GM23338 (cell line): Measurements from ENCODE around the gene LRMDA. TPM values are rescaled to one million over a fixed set of nuclear protein-coding genes. Genes with fewer than 3 reads are reported as not detected.

Experiments used
- ATAC-seq: fragments of 200-7000 bp; cut with Tn5 transposase; 3 replicates; pipeline ENCODE4 v1.9.1; 2020
- DNase-seq: peaks from one replicate; pipeline ENCODE4 v3.0.0-alpha.2; 2015; ENCODE audit warnings: low spot score
- H2AFZ ChIP-seq: fragments of 200-600 bp; sonication (generic); 2 replicates; pipeline ENCODE4 v1.8.0; 2016; ENCODE audit warnings: antibody characterized with exemption, mild to moderate bottlenecking, moderate library complexity
- H3F3A ChIP-seq: fragments of 200-600 bp; sonication (generic); replicated peaks from 2 replicates; pipeline ENCODE4 v1.8.0; 2017; ENCODE audit warnings: antibody characterized with exemption, mixed run types, low read depth
- H3K27ac ChIP-seq: fragments of 200-600 bp; sonication (generic); 2 replicates; pipeline ENCODE4 v1.6.1; 2016; ENCODE audit warnings: low read depth
- H3K27me3 ChIP-seq: fragments of 200-600 bp; sonication (generic); 2 replicates; pipeline ENCODE4 v1.8.0; 2016; ENCODE audit warnings: mild to moderate bottlenecking, mixed run types, moderate library complexity; ENCODE audit not compliant: insufficient read depth
- H3K36me3 ChIP-seq: fragments of 200-600 bp; sonication (generic); 2 replicates; pipeline ENCODE4 v1.8.0; 2016; ENCODE audit warnings: mild to moderate bottlenecking; ENCODE audit not compliant: insufficient read depth
- H3K4me1 ChIP-seq: fragments of 200-600 bp; sonication (generic); 2 replicates; pipeline ENCODE4 v1.8.0; 2016; ENCODE audit warnings: mild to moderate bottlenecking, moderate library complexity; ENCODE audit not compliant: insufficient read depth
- H3K4me2 ChIP-seq: fragments of 200-600 bp; sonication (generic); 2 replicates; pipeline ENCODE4 v1.7.1; 2017; ENCODE audit warnings: mixed run types
- H3K4me3 ChIP-seq: fragments of 200-600 bp; sonication (generic); 2 replicates; pipeline ENCODE4 v1.6.1; 2016; ENCODE audit warnings: mixed run types
- H3K79me2 ChIP-seq: fragments of 200-600 bp; sonication (generic); replicated peaks from 2 replicates; pipeline ENCODE4 v1.8.0; 2017; ENCODE audit warnings: mild to moderate bottlenecking; ENCODE audit not compliant: insufficient read depth
- H3K9me2 ChIP-seq: fragments of 200-600 bp; sonication (generic); 2 replicates; pipeline ENCODE4 v1.8.0; 2017; ENCODE audit not compliant: insufficient read depth
- H4K20me1 ChIP-seq: fragments of 200-600 bp; sonication (generic); replicated peaks from 2 replicates; pipeline ENCODE4 v1.8.0; 2017; ENCODE audit warnings: mild to moderate bottlenecking; ENCODE audit not compliant: insufficient read depth
- H3K27ac Mint-ChIP-seq: 2 replicates; pipeline ENCODE4 v1.8.0; 2020; ENCODE audit warnings: inconsistent platforms, mild to moderate bottlenecking, moderate library complexity, mixed read lengths
- H3K27me3 Mint-ChIP-seq: 3 replicates; pipeline ENCODE4 v1.8.0; 2022; ENCODE audit warnings: low read depth, mild to moderate bottlenecking, moderate library complexity, mixed read lengths, inconsistent platforms; ENCODE audit not compliant: insufficient read depth, poor library complexity
- H3K36me3 Mint-ChIP-seq: 3 replicates; pipeline ENCODE4 v1.8.0; 2021; ENCODE audit warnings: low read depth, mild to moderate bottlenecking, inconsistent platforms, moderate library complexity, mixed read lengths
- H3K4me1 Mint-ChIP-seq: 3 replicates; pipeline ENCODE4 v1.8.0; 2020; ENCODE audit warnings: mild to moderate bottlenecking, inconsistent platforms, mixed read lengths
- H3K4me3 Mint-ChIP-seq: 3 replicates; pipeline ENCODE4 v1.8.0; 2021; ENCODE audit warnings: moderate library complexity, mild to moderate bottlenecking, inconsistent platforms, mixed read lengths
- H3K9me3 Mint-ChIP-seq: 3 replicates; pipeline ENCODE4 v1.8.0; 2020; ENCODE audit warnings: moderate library complexity, mild to moderate bottlenecking, inconsistent platforms, mixed read lengths
- CREB1 ChIP-seq: fragments of 250-450 bp; sonication (Bioruptor Pico); IDR thresholded peaks from 2 replicates; pipeline ENCODE4 v1.5.0; 2020; ENCODE audit warnings: low read depth, mild to moderate bottlenecking, moderate library complexity
- CTCF ChIP-seq, 2 experiments: fragments of 200-600 bp in 1 of 2; sonication (generic) in 1 of 2; conservative IDR thresholded peaks; 2 replicates each; pipeline versions ENCODE4 v1.5.1 to v1.6.1; 2016 to 2017; ENCODE audit warnings: antibody characterized with exemption in 2 of 2, low read depth in 2 of 2, mild to moderate bottlenecking in 2 of 2, moderate library complexity in 1 of 2
- ETS1 ChIP-seq: IDR thresholded peaks from 2 replicates; pipeline ENCODE4 v1.6.1; 2016; ENCODE audit warnings: antibody characterized with exemption
- EZH2 ChIP-seq: fragments of 200-600 bp; sonication (generic); IDR thresholded peaks from one replicate; pipeline ENCODE4 v1.8.0; 2017; ENCODE audit warnings: antibody characterized with exemption, mild to moderate bottlenecking, low read depth; ENCODE audit not compliant: unreplicated experiment
- EZH2phosphoT487 ChIP-seq: fragments of 200-600 bp; sonication (generic); IDR thresholded peaks from one replicate; pipeline ENCODE4 v1.8.1; 2018; ENCODE audit warnings: antibody characterized with exemption; ENCODE audit not compliant: unreplicated experiment
- JUNB ChIP-seq: IDR thresholded peaks from one replicate; pipeline ENCODE4 v1.6.1; 2016; ENCODE audit warnings: antibody characterized with exemption; ENCODE audit not compliant: unreplicated experiment
- NANOG ChIP-seq: IDR thresholded peaks from 2 replicates; pipeline ENCODE4 v1.6.1; 2016; ENCODE audit warnings: antibody characterized with exemption, borderline replicate concordance
- POLR2AphosphoS5 ChIP-seq: IDR thresholded peaks from 2 replicates; pipeline ENCODE4 v1.6.1; 2016; ENCODE audit warnings: antibody characterized with exemption, low read depth
- REST ChIP-seq: IDR thresholded peaks from one replicate; pipeline ENCODE4 v1.6.1; 2018; ENCODE audit warnings: antibody characterized with exemption; ENCODE audit not compliant: unreplicated experiment
- STAT1 ChIP-seq: IDR thresholded peaks from one replicate; pipeline ENCODE4 v1.6.1; 2016; ENCODE audit warnings: antibody characterized with exemption; ENCODE audit not compliant: unreplicated experiment
- ZNF114 ChIP-seq: fragments of 250-450 bp; sonication (Bioruptor Pico); IDR thresholded peaks from 2 replicates; pipeline ENCODE4 v1.5.0; 2020; ENCODE audit warnings: mild to moderate bottlenecking, moderate library complexity
- ZNF331 ChIP-seq: fragments of 250-450 bp; sonication (Bioruptor Pico); IDR thresholded peaks from 2 replicates; pipeline ENCODE4 v1.5.0; 2020; ENCODE audit warnings: low read depth, mild to moderate bottlenecking, moderate library complexity
- polyA plus RNA-seq: library from polyadenylated mRNA; unstranded; fragments of >200 nt; fragmentation: Nextera tagmentation; extraction: Ambion mirVana; gene quantifications from 2 replicates; pipeline ENCODE4 v1.2.1, GENCODE V29; 2016
- total RNA-seq: library from RNA; depleted of rRNA; stranded (reverse); fragments of >200 nt; shearing (Covaris generic); gene quantifications from 2 replicates; pipeline ENCODE4 v1.2.3, GENCODE V29; 2014

Gene LRMDA
- total and polyA plus RNA-seq, 2 experiments from 2014 or later = 0.90 to 1.8 TPM

- TF ChIP-seq CTCF (conservative IDR thresholded peaks at IDR 0.05; ENCODE audit: low read depth in 2 of 2) = no peak
- TF ChIP-seq ETS1 = no peak
These were observed 706.9 kb downstream of the LRMDA start (continued) for GRCh38 chr10:76138286-76138685.

- Mint-ChIP-seq H3K4me3 (no peak overlapping the region), H3K36me3 (no peaks in the 10 kb centered on the region), H3K4me1 (no peaks in the 10 kb centered on the region), H3K27ac (no peak overlapping the region), H3K27me3 (no peaks in the 10 kb centered on the region), H3K9me3 (no peaks in the 10 kb centered on the region; the same call in 2 of the 3 replicates)
- TF ChIP-seq JUNB = no peak
- TF ChIP-seq NANOG = no peak
- no peak for TF ChIP-seq EZH2
- no peak for TF ChIP-seq STAT1
- TF ChIP-seq CTCF (conservative IDR thresholded peaks at IDR 0.05; ENCODE audit: low read depth in 2 of 2) = no peak
- no peak for TF ChIP-seq ZNF114
- TF ChIP-seq POLR2AphosphoS5 = no peak
- TF ChIP-seq ZNF331 (CRISPR knock-in tag) = no peak
- TF ChIP-seq CREB1 (CRISPR knock-in tag) = no peak
- TF ChIP-seq ETS1 = no peak
- TF ChIP-seq REST = no peak
- TF ChIP-seq EZH2phosphoT487 = no peak
- DNase-seq (no peak), ATAC-seq (no peak)
- H3K4me3 ChIP-seq = no peak overlapping the region
- no peaks in the 10 kb centered on the region for H3K9me2 ChIP-seq
- no peaks in the 10 kb centered on the region for H3K4me1 ChIP-seq
- no peaks in the 10 kb centered on the region for H3F3A ChIP-seq
- H3K27ac ChIP-seq = no peak overlapping the region
- no peaks in the 10 kb centered on the region for H3K27me3 ChIP-seq
- no peak overlapping the region for H3K4me2 ChIP-seq
- no peaks in the 10 kb centered on the region for H3K79me2 ChIP-seq
- H4K20me1 ChIP-seq = no peaks in the 10 kb centered on the region
- H2AFZ ChIP-seq = no peak overlapping the region
- no peaks in the 10 kb centered on the region for H3K36me3 ChIP-seq
These were observed 707.5 kb downstream of the LRMDA start for GRCh38 chr10:76138906-76139305.
